ENCODE measurements around the gene NAA38.

- TF ChIP-seq CTCF (IDR thresholded peaks at IDR 0.05 in 8 of 11, conservative IDR thresholded peaks at IDR 0.05 in 3 of 11) (no peak), POLR2AphosphoS5 (IDR thresholded peaks at IDR 0.05) (no peak), POLR2A (IDR thresholded peaks at IDR 0.05) (no peak)
Measured at GRCh38 chr17:7884581-7885366, 27.4 kb upstream of the NAA38 start.
